Duodenal mucosa (tissue), 2 donors: Measurements from ENCODE around the gene KIAA0753.

ENCODE experiments used
- H3K27ac ChIP-seq: one replicate; pipeline ENCODE4 v1.7.0; 2013; ENCODE audit warnings: low read depth, low read length
- H3K27me3 ChIP-seq, 2 donors: one replicate each; pipeline ENCODE4 v1.7.0; 2013; ENCODE audit warnings: low read length in 2 of 2, control low read depth in 1 of 2; ENCODE audit not compliant: insufficient read depth in 2 of 2, control insufficient read depth in 1 of 2
- H3K36me3 ChIP-seq, 2 donors: one replicate each; pipeline ENCODE4 v1.7.0; 2013; ENCODE audit warnings: low read length in 2 of 2, control low read depth in 1 of 2; ENCODE audit not compliant: insufficient read depth in 2 of 2, control insufficient read depth in 1 of 2
- H3K4me1 ChIP-seq, 2 donors: one replicate each; pipeline ENCODE4 v1.7.0; 2013; ENCODE audit warnings: low read length in 2 of 2, control low read depth in 1 of 2; ENCODE audit not compliant: insufficient read depth in 2 of 2, control insufficient read depth in 1 of 2
- H3K4me3 ChIP-seq, 2 donors: one replicate each; pipeline ENCODE4 v1.7.0; 2013; ENCODE audit warnings: low read length in 2 of 2, low read depth in 1 of 2
- H3K9ac ChIP-seq, 2 donors: one replicate each; pipeline ENCODE4 v1.7.0; 2013; ENCODE audit warnings: low read length in 2 of 2, low read depth in 1 of 2
- H3K9me3 ChIP-seq, 2 donors: one replicate each; pipeline ENCODE4 v1.7.0; 2013; ENCODE audit warnings: low read length in 2 of 2, control low read depth in 1 of 2; ENCODE audit not compliant: control insufficient read depth in 1 of 2

Gene KIAA0753

GRCh38 chr17:6636105-6636504, 4.4 kb downstream of the KIAA0753 start:
- H3K4me3 ChIP-seq = no peak overlapping the region
- no peaks in the 10 kb centered on the region for H3K9me3 ChIP-seq
- H3K27ac ChIP-seq = no peak overlapping the region
- H3K9ac ChIP-seq = no peak overlapping the region
- no peaks in the 10 kb centered on the region for H3K27me3 ChIP-seq
- peaks cover 12 to 15% of the 10 kb centered on the region in 2 donors for H3K4me1 ChIP-seq
- peaks cover 4 to 19% of the 10 kb centered on the region in 2 donors for H3K36me3 ChIP-seq

- Histone ChIP-seq H3K9me3 (no peaks in the 10 kb centered on the region), H3K27me3 (no peaks in the 10 kb centered on the region), H3K4me3 (no peak overlapping the region), H3K4me1 (peaks cover 0 to 4% of the 10 kb centered on the region in 2 donors), H3K9ac (no peak overlapping the region), H3K36me3 (peaks cover 10 to 21% of the 10 kb centered on the region in 2 donors), H3K27ac (no peak overlapping the region)
Measured at GRCh38 chr17:6633263-6633662, 7.2 kb downstream of the KIAA0753 start.

GRCh38 chr17:6632530-6632929, 8.0 kb downstream of the KIAA0753 start:
- Histone ChIP-seq H3K4me3 (no peak overlapping the region), H3K9me3 (no peaks in the 10 kb centered on the region), H3K4me1 (peaks cover 0 to 4% of the 10 kb centered on the region in 2 donors), H3K36me3 (peaks cover 17 to 29% of the 10 kb centered on the region in 2 donors), H3K9ac (no peak overlapping the region), H3K27me3 (no peaks in the 10 kb centered on the region), H3K27ac (no peak overlapping the region)

- H3K27ac ChIP-seq = no peak overlapping the region
- H3K4me3 ChIP-seq = no peak overlapping the region
- H3K36me3 ChIP-seq = peaks cover 17 to 41% of the 10 kb centered on the region in 2 donors
- H3K9ac ChIP-seq = no peak overlapping the region
- H3K27me3 ChIP-seq = no peaks in the 10 kb centered on the region
- H3K9me3 ChIP-seq = no peaks in the 10 kb centered on the region
- H3K4me1 ChIP-seq = peaks cover 0 to 4% of the 10 kb centered on the region in 2 donors
Measured at GRCh38 chr17:6630390-6630789, 10.1 kb downstream of the KIAA0753 start.

- H3K36me3 ChIP-seq = peaks cover 21 to 47% of the 10 kb centered on the region in 2 donors
- no peak overlapping the region for H3K4me3 ChIP-seq
- H3K9ac ChIP-seq = no peak overlapping the region
- H3K9me3 ChIP-seq = no peaks in the 10 kb centered on the region
- no peak overlapping the region for H3K27ac ChIP-seq
- peaks cover 0 to 4% of the 10 kb centered on the region in 2 donors for H3K4me1 ChIP-seq
- no peaks in the 10 kb centered on the region for H3K27me3 ChIP-seq
Measured at GRCh38 chr17:6627019-6627418, 13.5 kb downstream of the KIAA0753 start.

- Histone ChIP-seq H3K9ac (no peak overlapping the region), H3K4me1 (peaks cover 0 to 4% of the 10 kb centered on the region in 2 donors), H3K36me3 (peaks cover 21 to 49% of the 10 kb centered on the region in 2 donors)
Measured at GRCh38 chr17:6626616-6627015, 13.9 kb downstream of the KIAA0753 start.

GRCh38 chr17:6623941-6624340, 16.6 kb downstream of the KIAA0753 start:
- H3K36me3 ChIP-seq = peaks cover 25 to 65% of the 10 kb centered on the region in 2 donors
- H3K4me3 ChIP-seq = no peak overlapping the region
- no peak overlapping the region for H3K27ac ChIP-seq
- H3K9me3 ChIP-seq = no peaks in the 10 kb centered on the region
- H3K4me1 ChIP-seq = no peaks in the 10 kb centered on the region
- H3K27me3 ChIP-seq = no peaks in the 10 kb centered on the region
- no peak overlapping the region for H3K9ac ChIP-seq

More at GRCh38 chr17:6626616-6627015, 13.9 kb downstream of the KIAA0753 start:
- H3K27me3 ChIP-seq = no peaks in the 10 kb centered on the region
- H3K9me3 ChIP-seq = no peaks in the 10 kb centered on the region
- no peak overlapping the region for H3K4me3 ChIP-seq
- no peak overlapping the region for H3K27ac ChIP-seq

GRCh38 chr17:6611231-6611630, 29.3 kb downstream of the KIAA0753 start:
- Histone ChIP-seq H3K36me3 (peaks cover 35 to 49% of the 10 kb centered on the region in 2 donors), H3K27me3 (no peaks in the 10 kb centered on the region), H3K4me3 (no peak overlapping the region), H3K9me3 (no peaks in the 10 kb centered on the region), H3K27ac (no peak overlapping the region), H3K9ac (no peak overlapping the region), H3K4me1 (no peaks in the 10 kb centered on the region)

GRCh38 chr17:6610011-6610410, 30.5 kb downstream of the KIAA0753 start:
- H3K4me3 ChIP-seq = no peak overlapping the region
- H3K36me3 ChIP-seq = peaks cover 31 to 58% of the 10 kb centered on the region in 2 donors
- H3K27ac ChIP-seq = no peak overlapping the region

GRCh38 chr17:6608321-6608720, 32.2 kb downstream of the KIAA0753 start:
- Histone ChIP-seq H3K4me1 (no peaks in the 10 kb centered on the region), H3K36me3 (peaks cover 31 to 60% of the 10 kb centered on the region in 2 donors), H3K27me3 (no peaks in the 10 kb centered on the region), H3K9me3 (no peaks in the 10 kb centered on the region), H3K4me3 (no peak overlapping the region), H3K27ac (no peak overlapping the region), H3K9ac (no peak overlapping the region)

More at GRCh38 chr17:6610011-6610410, 30.5 kb downstream of the KIAA0753 start:
- Histone ChIP-seq H3K4me1 (no peaks in the 10 kb centered on the region), H3K27me3 (no peaks in the 10 kb centered on the region), H3K9ac (no peak overlapping the region), H3K9me3 (no peaks in the 10 kb centered on the region)

GRCh38 chr17:6605142-6605541, 35.4 kb downstream of the KIAA0753 start:
- Histone ChIP-seq H3K27ac (no peak overlapping the region), H3K4me1 (no peaks in the 10 kb centered on the region), H3K9ac (no peak overlapping the region), H3K27me3 (no peaks in the 10 kb centered on the region), H3K36me3 (peaks cover 37 to 57% of the 10 kb centered on the region in 2 donors), H3K9me3 (no peaks in the 10 kb centered on the region), H3K4me3 (no peak overlapping the region)
